AML-193 (cell line): ENCODE measurements around the gene LRRC31.

ENCODE experiments used
- DNase-seq, 2 experiments: peaks; one replicate each; lab custom pipeline; 2025; lab: John Stamatoyannopoulos, UW

Gene LRRC31

GRCh38 chr3:169863458-169863899 lies 6.3 kb downstream of the LRRC31 start:
- peak; percentile 74 to 84 for DNase-seq

- no peak for DNase-seq
Measured at GRCh38 chr3:169861871-169862270, 7.9 kb downstream of the LRRC31 start.

GRCh38 chr3:169857811-169858210 lies 11.9 kb downstream of the LRRC31 start:
- no peak for DNase-seq

GRCh38 chr3:169855514-169855913 lies 14.2 kb downstream of the LRRC31 start:
- DNase-seq: no peak

GRCh38 chr3:169850618-169851017 lies 19.1 kb downstream of the LRRC31 start:
- DNase-seq: no peak

GRCh38 chr3:169848741-169849140 lies 21.0 kb downstream of the LRRC31 start:
- no peak for DNase-seq

- no peak for DNase-seq
Measured at GRCh38 chr3:169847896-169848295, 21.8 kb downstream of the LRRC31 start.

GRCh38 chr3:169846458-169847193 lies 23.1 kb downstream of the LRRC31 start:
- peak in 1 of 2 experiments; percentile 25 for DNase-seq

- peak in 1 of 2 experiments; percentile 39 for DNase-seq
Measured at GRCh38 chr3:169842960-169843359, 26.8 kb downstream of the LRRC31 start.

GRCh38 chr3:169841171-169841570 lies 28.6 kb downstream of the LRRC31 start:
- DNase-seq: no peak

- DNase-seq: no peak
Measured at GRCh38 chr3:169838511-169839030, 31.2 kb downstream of the LRRC31 start.

GRCh38 chr3:169836942-169837275 lies 32.8 kb downstream of the LRRC31 start:
- DNase-seq: no peak

- DNase-seq: no peak
Measured at GRCh38 chr3:169836078-169836941, 33.4 kb downstream of the LRRC31 start.

GRCh38 chr3:169835533-169835932 lies 34.2 kb downstream of the LRRC31 start:
- no peak for DNase-seq

GRCh38 chr3:169827712-169828111 lies 42.0 kb downstream of the LRRC31 start:
- no peak for DNase-seq

GRCh38 chr3:169825316-169825715 lies 44.4 kb downstream of the LRRC31 start:
- DNase-seq: no peak

GRCh38 chr3:169822983-169823382 lies 46.8 kb downstream of the LRRC31 start:
- no peak for DNase-seq

- no peak for DNase-seq
Measured at GRCh38 chr3:169822540-169822939, 47.2 kb downstream of the LRRC31 start.

GRCh38 chr3:169822091-169822490 lies 47.6 kb downstream of the LRRC31 start:
- no peak for DNase-seq

GRCh38 chr3:169818316-169818715 lies 51.4 kb downstream of the LRRC31 start:
- no peak for DNase-seq

GRCh38 chr3:169815590-169816150 lies 54.1 kb downstream of the LRRC31 start:
- DNase-seq: no peak

- peak; percentile 72 to 74 for DNase-seq
Measured at GRCh38 chr3:169813757-169814517, 55.8 kb downstream of the LRRC31 start.
